CD8-positive, alpha-beta memory T cell (primary cell): ENCODE measurements around the gene ZNF830. TPM values are rescaled to one million over a fixed set of nuclear protein-coding genes. Genes with fewer than 3 reads are reported as not detected.

Experiments
- CTCF ChIA-PET: fragments of 350-600 bp; sonication (Branson Sonifier 250); formaldehyde crosslinking; loops from one replicate; lab custom pipeline; 2021; ENCODE audit warnings: antibody characterized with exemption; lab: Charles Lee
- POLR2A ChIA-PET: fragments of 350-600 bp; sonication (Branson Sonifier 250); formaldehyde crosslinking; loops from one replicate; lab custom pipeline; 2021; ENCODE audit warnings: antibody characterized with exemption; lab: Charles Lee
- DNase-seq, 5 donors: peaks; one replicate each; pipeline versions ENCODE4 v3.0.0 to v3.0.0-alpha.2; 2020 to 2022; ENCODE audit warnings: mixed read lengths in 1 of 5
- H3K27ac ChIP-seq: one replicate; pipeline ENCODE4 v1.7.0; 2013; ENCODE audit warnings: low read depth, mild to moderate bottlenecking, low read length, moderate library complexity
- H3K27me3 ChIP-seq: 2 replicates; pipeline ENCODE4 v1.7.0; 2013; ENCODE audit warnings: low read length, mild to moderate bottlenecking; ENCODE audit not compliant: insufficient read depth, poor library complexity, severe bottlenecking
- H3K36me3 ChIP-seq: 2 replicates; pipeline ENCODE4 v1.7.0; 2013; ENCODE audit warnings: mild to moderate bottlenecking, low read length, moderate library complexity; ENCODE audit not compliant: insufficient read depth
- H3K4me1 ChIP-seq: 2 replicates; pipeline ENCODE4 v1.7.0; 2013; ENCODE audit warnings: mild to moderate bottlenecking, low read length, moderate library complexity; ENCODE audit not compliant: insufficient read depth
- H3K4me3 ChIP-seq: 2 replicates; pipeline ENCODE4 v1.7.0; 2013; ENCODE audit warnings: mild to moderate bottlenecking, low read length
- H3K9me3 ChIP-seq: 2 replicates; pipeline ENCODE4 v1.7.0; 2013; ENCODE audit warnings: mild to moderate bottlenecking, low read length
- H3K27ac Mint-ChIP-seq, 8 donors: one replicate each; pipeline ENCODE4 v1.8.0; 2020 to 2021; ENCODE audit warnings: mixed read lengths in 8 of 8, mild to moderate bottlenecking in 6 of 8, inconsistent platforms in 3 of 8, moderate library complexity in 3 of 8
- H3K27me3 Mint-ChIP-seq, 2 donors: one replicate each; pipeline ENCODE4 v1.8.0; 2020 to 2021; ENCODE audit warnings: mixed read lengths in 2 of 2, mild to moderate bottlenecking in 1 of 2, moderate library complexity in 1 of 2
- H3K36me3 Mint-ChIP-seq, 3 donors: one replicate each; pipeline ENCODE4 v1.8.0; 2020 to 2021; ENCODE audit warnings: mixed read lengths in 3 of 3, inconsistent platforms in 1 of 3, mild to moderate bottlenecking in 1 of 3
- H3K4me1 Mint-ChIP-seq, 3 donors: one replicate each; pipeline ENCODE4 v1.8.0; 2020 to 2021; ENCODE audit warnings: mixed read lengths in 3 of 3, inconsistent platforms in 1 of 3, mild to moderate bottlenecking in 1 of 3
- H3K4me3 Mint-ChIP-seq, 7 donors: one replicate each; pipeline ENCODE4 v1.8.0; 2020 to 2021; ENCODE audit warnings: mixed read lengths in 7 of 7, mild to moderate bottlenecking in 6 of 7, moderate library complexity in 4 of 7, inconsistent platforms in 2 of 7
- H3K9me3 Mint-ChIP-seq, 5 donors: one replicate each; pipeline ENCODE4 v1.8.0; 2020 to 2022; ENCODE audit warnings: mixed read lengths in 5 of 5, mild to moderate bottlenecking in 3 of 5, moderate library complexity in 2 of 5, inconsistent platforms in 1 of 5
- polyA plus RNA-seq: library from polyadenylated mRNA; unstranded; fragments of 300-500 nt; fragmentation: Illumina TruSeq; gene quantifications from one replicate; pipeline ENCODE4 v1.2.3, GENCODE V29; 2021
- total RNA-seq, 2 experiments: library from RNA; stranded (reverse); gene quantifications; one replicate each; pipeline ENCODE4 v1.2.3, GENCODE V29; 2021

The ZNF830 gene
- total and polyA plus RNA-seq, 3 experiments from 2014 or later, result 22.7 to 26.7 (median 25.2) TPM

- no peaks in the 10 kb centered on the region for H3K27me3 Mint-ChIP-seq
- Histone ChIP-seq H3K4me1 (peaks cover 48% of the 10 kb centered on the region), H3K27me3 (no peaks in the 10 kb centered on the region), H3K4me3 (peak overlapping the region; percentile 76), H3K9me3 (no peaks in the 10 kb centered on the region), H3K36me3 (no peaks in the 10 kb centered on the region), H3K27ac (peak overlapping the region; percentile 94)
- ChIA-PET POLR2A (interaction anchor here (0.5 to 2.3 kb wide), 7 partner anchors 10 to 835 kb away, joined by 3 to 12 read pairs (median 4); partner anchors contain the start of genes CCT6B and ZNF830), CTCF (interaction anchor here (0.8 to 3.2 kb wide), 7 partner anchors 10 to 783 kb away, joined by 3 to 17 read pairs (median 5); partner anchors contain the start of genes RAD51D and RFFL)
- H3K36me3 Mint-ChIP-seq, result peaks cover 0 to 34% (median 5%) of the 10 kb centered on the region in 3 donors
- H3K4me1 Mint-ChIP-seq, result peaks cover 44 to 61% (median 52%) of the 10 kb centered on the region in 3 donors
- no peaks in the 10 kb centered on the region for H3K9me3 Mint-ChIP-seq
- peak overlapping the region; percentile 94 to 99 (median 96) for H3K4me3 Mint-ChIP-seq
- peak; percentile 69 to 82 (median 75) for DNase-seq
- H3K27ac Mint-ChIP-seq, result peak overlapping the region; percentile 92 to 99 (median 98)
These were observed 19.6 kb downstream of the ZNF830 start for GRCh38 chr17:34980681-34981537.

GRCh38 chr17:34981538-34982241, 20.4 kb downstream of the ZNF830 start:
- peak overlapping the region; percentile 92 to 99 (median 98) for H3K27ac Mint-ChIP-seq
- peaks cover 5 to 42% (median 9%) of the 10 kb centered on the region in 3 donors for H3K36me3 Mint-ChIP-seq
- no peaks in the 10 kb centered on the region for H3K9me3 ChIP-seq
- H3K9me3 Mint-ChIP-seq, result no peaks in the 10 kb centered on the region
- DNase-seq, result no peak
- H3K4me1 ChIP-seq, result peaks cover 48% of the 10 kb centered on the region
- no peaks in the 10 kb centered on the region for H3K27me3 ChIP-seq
- POLR2A ChIA-PET, result interaction anchor here (0.6 to 2.3 kb wide), 5 partner anchors 10 to 835 kb away, joined by 4 to 12 read pairs (median 4); partner anchors contain the start of genes CCT6B and ZNF830
- peak overlapping the region; percentile 76 for H3K4me3 ChIP-seq
- H3K27me3 Mint-ChIP-seq, result no peaks in the 10 kb centered on the region
- CTCF ChIA-PET, result interaction anchor here (1.2 to 3.2 kb wide), 5 partner anchors 9 to 341 kb away, joined by 3 to 17 read pairs (median 6); partner anchors contain the start of genes RAD51D and RFFL
- peaks cover 44 to 66% (median 52%) of the 10 kb centered on the region in 3 donors for H3K4me1 Mint-ChIP-seq
- H3K27ac ChIP-seq, result peak overlapping the region; percentile 94
- no peaks in the 10 kb centered on the region for H3K36me3 ChIP-seq
- peak overlapping the region; percentile 91 to 99 (median 95) for H3K4me3 Mint-ChIP-seq

- Mint-ChIP-seq H3K9me3 (no peaks in the 10 kb centered on the region), H3K27ac (no peak overlapping the region), H3K27me3 (no peaks in the 10 kb centered on the region), H3K36me3 (peaks cover 9 to 84% (median 15%) of the 10 kb centered on the region in 3 donors), H3K4me1 (peaks cover 22 to 60% (median 29%) of the 10 kb centered on the region in 3 donors), H3K4me3 (no peak overlapping the region)
- ChIA-PET CTCF (interaction anchor here (0.6 kb wide), 1 partner anchor 1564 kb away, joined by 3 read pairs; no protein-coding TSS in a partner anchor), POLR2A (no interaction called here)
- Histone ChIP-seq H3K4me3 (no peak overlapping the region), H3K9me3 (no peaks in the 10 kb centered on the region), H3K27ac (no peak overlapping the region), H3K36me3 (peaks cover 33% of the 10 kb centered on the region), H3K27me3 (no peaks in the 10 kb centered on the region), H3K4me1 (peaks cover 29% of the 10 kb centered on the region)
- DNase-seq, result no peak
These were observed 25.9 kb downstream of the ZNF830 start for GRCh38 chr17:34987232-34987631.

- ChIA-PET CTCF (interaction anchor here (1.4 to 1.8 kb wide), 2 partner anchors 10 to 130 kb away, joined by 3 to 6 read pairs; no protein-coding TSS in a partner anchor), POLR2A (no interaction called here)
- no peaks in the 10 kb centered on the region for H3K9me3 Mint-ChIP-seq
- H3K36me3 ChIP-seq, result peaks cover 33% of the 10 kb centered on the region
- H3K27ac ChIP-seq, result no peak overlapping the region
- H3K27me3 Mint-ChIP-seq, result no peaks in the 10 kb centered on the region
- H3K4me3 ChIP-seq, result no peak overlapping the region
- no peak overlapping the region for H3K27ac Mint-ChIP-seq
- peaks cover 16% of the 10 kb centered on the region for H3K4me1 ChIP-seq
- peaks cover 9 to 90% (median 20%) of the 10 kb centered on the region in 3 donors for H3K36me3 Mint-ChIP-seq
- no peaks in the 10 kb centered on the region for H3K27me3 ChIP-seq
- H3K9me3 ChIP-seq, result no peaks in the 10 kb centered on the region
- no peak for DNase-seq
- no peak overlapping the region for H3K4me3 Mint-ChIP-seq
- H3K4me1 Mint-ChIP-seq, result peaks cover 17 to 61% (median 29%) of the 10 kb centered on the region in 3 donors
These were observed 27.3 kb downstream of the ZNF830 start for GRCh38 chr17:34988644-34989043.

- Histone ChIP-seq H3K4me3 (no peak overlapping the region), H3K36me3 (peaks cover 33% of the 10 kb centered on the region), H3K27ac (no peak overlapping the region), H3K27me3 (no peaks in the 10 kb centered on the region), H3K4me1 (peaks cover 9% of the 10 kb centered on the region), H3K9me3 (no peaks in the 10 kb centered on the region)
- H3K36me3 Mint-ChIP-seq, result peaks cover 9 to 90% (median 14%) of the 10 kb centered on the region in 3 donors
- H3K9me3 Mint-ChIP-seq, result no peaks in the 10 kb centered on the region
- DNase-seq, result no peak
- H3K4me1 Mint-ChIP-seq, result peaks cover 9 to 52% (median 20%) of the 10 kb centered on the region in 3 donors
- ChIA-PET CTCF (interaction anchor here (1.4 to 1.8 kb wide), 3 partner anchors 9 to 131 kb away, joined by 3 to 6 read pairs (median 6); partner anchors contain the start of gene RAD51D), POLR2A (interaction anchor here (1.1 kb wide), 1 partner anchor 11 kb away, joined by 3 read pairs; no protein-coding TSS in a partner anchor)
- H3K27ac Mint-ChIP-seq, result peak overlapping the region in 2 of 8 donors; percentile 21 to 68
- no peaks in the 10 kb centered on the region for H3K27me3 Mint-ChIP-seq
- H3K4me3 Mint-ChIP-seq, result no peak overlapping the region
These were observed 28.1 kb downstream of the ZNF830 start for GRCh38 chr17:34989473-34989872.

- Mint-ChIP-seq H3K4me3 (peak overlapping the region in 5 of 7 donors; percentile 5 to 77 (median 43)), H3K9me3 (no peaks in the 10 kb centered on the region), H3K4me1 (peaks cover 5 to 40% (median 15%) of the 10 kb centered on the region in 3 donors), H3K36me3 (peaks cover 9 to 93% (median 20%) of the 10 kb centered on the region in 3 donors), H3K27ac (peak overlapping the region in 7 of 8 donors; percentile 0 to 76 (median 43)), H3K27me3 (no peaks in the 10 kb centered on the region)
- Histone ChIP-seq H3K4me1 (no peaks in the 10 kb centered on the region), H3K9me3 (no peaks in the 10 kb centered on the region), H3K36me3 (peaks cover 33% of the 10 kb centered on the region), H3K27ac (no peak overlapping the region), H3K4me3 (no peak overlapping the region), H3K27me3 (no peaks in the 10 kb centered on the region)
- no peak for DNase-seq
- POLR2A ChIA-PET, result interaction anchor here (0.6 to 1.3 kb wide), 2 partner anchors 10 to 224 kb away, joined by 4 to 5 read pairs; no protein-coding TSS in a partner anchor
- CTCF ChIA-PET, result interaction anchor here (1.0 to 1.6 kb wide), 5 partner anchors 10 to 128 kb away, joined by 3 to 5 read pairs (median 3); no protein-coding TSS in a partner anchor
These were observed 29.6 kb downstream of the ZNF830 start for GRCh38 chr17:34990921-34991365.

GRCh38 chr17:34991606-34992005, 30.3 kb downstream of the ZNF830 start:
- Mint-ChIP-seq H3K27ac (peak overlapping the region in 5 of 8 donors; percentile 29 to 76 (median 38)), H3K27me3 (no peaks in the 10 kb centered on the region), H3K4me1 (peaks cover 5 to 35% (median 15%) of the 10 kb centered on the region in 3 donors), H3K36me3 (peaks cover 5 to 93% (median 17%) of the 10 kb centered on the region in 3 donors), H3K9me3 (no peaks in the 10 kb centered on the region), H3K4me3 (peak overlapping the region in 1 of 7 donors; percentile 49)
- Histone ChIP-seq H3K27me3 (no peaks in the 10 kb centered on the region), H3K27ac (no peak overlapping the region), H3K9me3 (no peaks in the 10 kb centered on the region), H3K36me3 (peaks cover 33% of the 10 kb centered on the region), H3K4me1 (no peaks in the 10 kb centered on the region), H3K4me3 (no peak overlapping the region)
- DNase-seq, result no peak
- ChIA-PET POLR2A (interaction anchor here (0.6 to 1.3 kb wide), 2 partner anchors 11 to 223 kb away, joined by 4 to 5 read pairs; no protein-coding TSS in a partner anchor), CTCF (interaction anchor here (1.0 to 1.6 kb wide), 4 partner anchors 8 to 98 kb away, joined by 3 to 4 read pairs (median 4); no protein-coding TSS in a partner anchor)
